Measurements from ENCODE around the gene MAP4K5.
A peak's percentile ranks its signal among the peaks of the same experiment; 100 is the strongest.
"Not testable (repeated sequence)": the region's sequence is repeated elsewhere in the genome, so short reads cannot be mapped to it uniquely, and the experiment has no call there.

Gene MAP4K5

DNA sequence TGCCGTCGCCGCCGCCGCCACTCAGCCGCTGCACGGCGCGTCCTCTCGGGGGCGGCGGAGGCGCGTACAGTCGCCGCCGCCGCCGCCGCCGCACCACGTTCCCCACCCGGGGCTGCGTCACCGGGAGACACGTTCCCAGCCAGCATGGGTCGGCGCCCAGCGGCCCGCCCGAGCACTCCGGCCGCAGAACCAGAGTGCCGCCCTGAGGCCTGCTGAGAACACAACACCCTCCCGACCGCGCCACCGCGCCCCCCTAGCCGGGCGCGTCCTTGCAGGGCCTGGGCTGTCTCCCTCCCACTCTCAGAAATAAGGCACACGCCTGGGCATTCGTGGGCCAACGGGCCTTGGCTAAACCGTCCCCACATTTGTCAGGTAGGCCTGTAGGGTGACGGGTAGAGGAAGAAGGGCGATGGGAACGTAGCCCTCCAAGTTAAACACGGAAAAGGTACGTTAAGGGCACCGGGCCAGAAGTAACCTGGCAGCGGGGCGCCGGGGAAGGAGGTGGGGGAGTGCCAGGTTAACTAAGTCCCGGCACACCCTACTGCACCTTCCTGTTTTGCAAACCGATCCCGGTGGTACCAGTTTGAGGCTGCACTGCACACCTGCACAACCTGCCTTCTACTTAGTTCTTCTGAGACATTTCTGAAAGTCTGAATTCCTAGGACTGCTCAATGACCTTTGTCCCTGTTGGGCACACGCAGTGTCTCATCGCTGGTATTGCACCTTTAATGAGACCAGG, at the start of gene MAP4K5:
MAP4K5 (minus strand) TSS at position 68 of the 739 bp plus-strand sequence. CDS start 520 bp downstream, outside the sequence.
- DNase-seq, result peak; percentile 57 to 78

DNA sequence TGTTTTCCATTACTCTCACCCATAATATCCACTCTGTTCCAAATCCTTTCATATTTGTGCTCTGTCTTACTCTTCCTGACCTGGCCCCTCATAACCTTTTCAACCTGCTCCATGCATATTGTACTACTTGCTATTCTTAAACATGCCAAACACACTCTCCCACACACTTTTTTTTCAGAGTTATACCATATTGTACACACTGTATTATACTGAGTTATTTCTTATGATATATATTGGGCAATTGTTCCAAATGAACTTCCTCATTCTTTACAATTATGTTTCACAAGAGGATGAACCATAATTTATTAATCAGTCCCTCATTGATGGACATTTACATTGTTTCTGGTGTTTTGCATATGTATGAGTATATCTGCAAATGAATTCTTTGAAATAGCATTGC, 46.1 kb upstream of the MAP4K5 start:
- no peak for DNase-seq

DNA sequence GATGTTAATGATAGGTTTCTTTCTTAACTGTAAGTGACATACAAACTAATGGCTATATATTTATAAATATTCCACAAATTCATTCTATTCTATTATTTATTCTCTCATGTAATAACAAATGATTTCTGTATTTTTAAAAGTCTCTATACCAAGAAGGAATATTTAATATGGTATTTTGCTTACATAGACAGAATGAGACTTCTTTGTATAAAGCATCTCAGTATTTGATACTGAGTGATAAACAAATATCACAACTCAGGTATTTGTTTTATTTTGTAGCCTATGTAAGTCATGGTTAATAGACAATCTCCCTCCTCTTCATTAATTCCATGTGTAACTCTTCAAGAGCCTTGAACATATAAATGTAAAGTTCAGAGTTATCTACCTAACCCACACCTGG, 45.6 kb upstream of the MAP4K5 start:
- DNase-seq, result no peak

DNA sequence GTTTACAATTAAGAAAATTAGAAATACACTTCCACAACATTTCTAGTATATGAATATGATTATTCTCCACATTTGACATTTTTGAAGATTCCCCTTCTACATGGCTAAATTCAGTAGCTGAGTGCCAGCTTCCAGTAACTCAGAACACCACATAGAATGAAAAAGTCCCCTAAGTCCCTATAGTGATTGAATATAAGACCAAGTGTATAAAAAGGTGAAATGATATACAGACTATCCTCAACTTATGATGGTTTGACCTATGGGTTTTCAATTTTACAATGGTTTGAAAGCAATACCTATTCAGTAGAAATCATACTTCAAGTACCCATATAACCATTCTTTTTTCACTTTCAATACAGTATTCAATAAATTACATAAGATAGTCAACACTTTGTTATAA, 43.4 kb upstream of the MAP4K5 start:
- DNase-seq, result no peak

DNA sequence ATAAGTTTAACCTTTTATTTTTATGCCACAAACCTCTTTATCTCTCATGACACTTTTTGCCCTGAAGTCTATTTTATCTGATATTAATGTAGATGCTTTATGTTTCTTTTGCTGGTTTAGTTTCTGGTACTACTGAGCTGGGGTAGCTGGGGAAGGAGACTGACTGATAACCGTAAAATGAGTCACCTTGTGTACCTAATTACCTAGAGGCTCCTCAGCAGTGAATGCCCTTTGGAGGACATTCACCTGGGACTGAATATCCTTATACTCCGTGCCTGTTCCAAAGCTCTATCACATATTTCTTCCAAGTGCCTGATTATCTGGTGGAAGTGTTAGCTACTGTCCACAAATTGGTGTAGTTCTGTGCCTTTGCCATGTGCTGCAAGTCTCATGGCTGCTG, 41.5 kb upstream of the MAP4K5 start:
- no peak for DNase-seq

DNA sequence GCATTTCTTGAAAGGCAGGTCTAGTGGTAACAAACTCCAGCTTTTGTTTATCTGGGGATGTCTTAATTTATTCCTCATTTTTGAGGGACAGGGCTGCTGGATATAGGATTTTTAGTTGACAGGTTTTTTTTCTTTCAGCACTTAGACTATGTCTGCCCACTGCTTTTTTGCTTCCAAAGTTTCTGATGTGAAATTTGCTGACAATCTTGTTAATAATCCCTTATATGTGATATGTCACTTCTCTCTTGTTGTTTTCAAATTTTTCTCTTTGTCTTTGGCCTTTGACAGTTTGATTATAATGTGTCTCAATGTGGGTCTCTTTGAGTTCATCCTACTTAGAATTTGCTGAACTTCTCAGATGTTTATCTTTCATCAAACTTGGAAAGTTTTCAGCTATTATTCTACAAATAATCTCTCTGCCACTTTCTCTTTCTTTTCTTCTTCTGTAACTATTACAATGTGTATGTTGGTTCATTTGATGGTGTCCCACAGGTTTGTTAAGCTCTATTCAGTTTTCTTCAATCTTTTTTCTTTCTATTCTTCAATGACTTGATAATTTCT, 37.4 kb upstream of the MAP4K5 start:
- DNase-seq, result no peak

DNA sequence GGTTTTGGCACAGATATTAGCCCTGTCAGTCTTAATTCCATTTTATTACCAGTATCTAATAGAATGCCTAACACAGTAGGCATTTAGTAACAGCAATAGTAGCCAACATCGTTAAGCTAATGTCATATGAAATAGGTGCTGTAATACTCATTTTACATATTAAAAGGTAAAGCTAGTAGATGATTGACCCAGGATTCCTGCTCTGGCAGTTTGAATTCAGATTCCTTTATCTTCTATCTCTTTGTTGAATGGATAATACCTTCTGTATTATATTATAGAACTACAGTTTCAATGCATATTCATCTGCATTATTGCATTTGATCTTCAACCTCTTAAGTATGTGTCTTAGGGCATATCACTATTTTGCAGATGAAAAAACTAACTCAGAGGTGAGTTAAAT, 30.5 kb upstream of the MAP4K5 start:
- DNase-seq, result no peak

DNA sequence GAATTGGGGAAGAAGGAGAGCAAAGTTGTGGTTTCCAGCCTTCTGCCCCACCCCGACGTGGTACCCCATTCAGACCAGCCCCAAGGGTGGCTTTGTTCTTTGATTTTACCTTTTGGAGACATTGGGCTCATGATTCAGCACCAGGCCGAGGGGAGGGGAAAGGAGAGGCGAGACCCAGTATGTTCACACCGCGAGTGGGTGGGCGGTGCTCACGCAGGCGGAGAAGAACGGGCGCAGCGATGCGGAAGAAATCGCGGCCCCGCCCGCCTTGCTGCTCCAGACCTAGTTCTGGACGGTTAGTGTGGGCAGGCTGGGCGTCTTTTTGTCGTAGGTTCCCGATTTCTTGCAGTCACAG, 28.5 kb upstream of the MAP4K5 start:
- no peak for DNase-seq

DNA sequence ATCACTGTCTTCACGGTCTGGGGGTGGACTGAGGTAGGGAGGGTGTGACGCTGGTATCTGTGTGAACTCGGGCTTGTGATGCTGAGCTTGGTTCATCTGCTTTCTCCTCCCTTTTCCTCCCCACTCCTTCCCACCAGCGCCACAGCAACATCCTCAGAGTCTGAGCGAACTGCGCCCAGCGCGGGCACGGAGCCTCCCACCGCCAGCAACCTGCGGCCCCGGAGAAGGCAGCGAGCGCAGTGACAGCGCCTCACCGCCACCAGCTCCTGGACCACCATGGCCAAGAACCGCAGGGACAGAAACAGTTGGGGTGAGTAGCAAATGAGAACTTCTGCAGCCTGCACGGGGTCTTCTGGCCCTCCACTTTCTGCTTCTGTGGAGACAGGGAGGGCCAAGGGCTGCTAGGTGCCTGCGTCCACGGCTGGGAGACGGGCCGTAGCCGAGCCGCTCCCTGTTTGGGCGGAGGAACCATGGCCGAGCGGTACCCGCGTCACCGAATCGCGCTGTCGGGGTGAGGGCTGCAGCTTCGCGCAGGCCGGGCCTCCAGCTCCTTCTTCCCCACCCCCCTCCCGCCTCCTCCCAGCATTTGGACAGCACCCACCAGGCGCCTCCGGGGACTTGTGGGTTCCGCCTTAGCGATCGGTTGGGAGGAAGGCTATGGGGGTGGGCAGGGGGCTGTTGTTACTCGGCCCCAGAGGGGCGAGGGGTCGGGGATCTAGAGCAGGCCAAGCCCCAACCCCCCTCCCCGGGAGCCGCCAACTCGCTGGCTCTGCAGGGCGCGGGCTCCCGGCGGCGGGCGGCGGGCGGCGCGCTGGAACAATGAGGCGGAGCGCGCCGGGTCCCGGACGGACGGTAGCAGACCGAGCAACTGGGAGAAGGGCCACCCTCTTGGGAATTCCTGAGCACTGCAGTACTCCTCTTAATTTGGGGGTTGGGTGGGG, 27.9 kb upstream of the MAP4K5 start, which contains the start of gene ATL1:
ATL1 (plus strand) TSS at position 156 of the 941 bp plus-strand sequence; CDS start at position 277, 121 bp downstream.
- DNase-seq, result no peak

DNA sequence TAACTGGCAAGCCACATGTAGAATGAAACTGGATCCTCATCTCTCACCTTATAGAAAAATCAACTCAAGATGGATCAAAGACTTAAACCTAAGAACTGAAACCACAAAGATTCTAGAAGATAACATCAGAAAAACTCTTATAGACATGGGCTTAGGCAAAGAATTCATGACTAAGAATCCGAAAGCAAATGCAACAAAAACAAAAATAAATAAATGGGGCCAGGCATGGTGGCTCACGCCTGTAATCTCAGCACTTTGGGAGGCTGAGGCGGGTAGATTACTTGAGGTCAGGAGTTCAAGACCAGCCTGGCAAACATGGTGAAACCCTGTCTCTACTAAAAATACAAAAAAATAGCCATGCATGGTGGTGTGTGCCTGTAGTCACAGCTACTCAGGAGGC, 20.4 kb upstream of the MAP4K5 start:
- DNase-seq, result not testable (repeated sequence)

DNA sequence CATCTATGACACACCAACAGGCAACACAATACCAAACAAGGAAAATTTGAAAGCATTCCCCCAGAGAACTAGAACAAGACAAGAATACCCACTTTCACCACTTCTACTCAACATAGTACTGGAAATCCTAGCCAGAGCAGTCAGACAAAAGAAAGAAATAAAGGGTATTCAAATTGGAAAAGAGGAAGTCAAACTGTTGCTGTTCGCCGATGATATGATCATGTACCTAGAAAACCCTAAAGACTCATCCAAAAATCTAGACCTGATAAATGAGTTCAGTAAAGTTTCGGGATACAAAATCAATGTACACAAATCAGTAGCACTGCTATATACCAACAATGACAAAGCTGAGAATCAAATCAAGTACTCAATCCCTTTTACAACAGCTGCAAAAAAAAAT, 19.5 kb upstream of the MAP4K5 start:
- no peak for DNase-seq

DNA sequence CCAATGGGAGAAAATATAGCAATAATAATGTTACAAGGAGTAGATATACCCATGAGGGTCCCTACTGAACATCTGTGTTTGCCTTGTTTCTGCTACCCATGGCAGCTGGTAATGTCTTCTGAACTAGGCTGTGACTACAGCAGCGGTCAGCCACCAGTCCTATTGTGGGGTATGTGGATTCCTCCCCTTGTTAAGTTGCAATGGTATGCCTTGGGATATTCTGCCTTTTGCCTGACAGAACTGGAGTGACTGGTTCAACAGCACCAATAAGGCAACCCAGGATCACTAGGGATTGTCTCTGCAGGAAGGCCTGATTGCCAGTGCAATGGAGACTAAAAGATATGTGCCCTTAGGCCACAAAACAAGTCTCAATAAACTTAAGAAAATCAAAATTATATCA, 17.9 kb upstream of the MAP4K5 start:
- DNase-seq, result no peak

DNA sequence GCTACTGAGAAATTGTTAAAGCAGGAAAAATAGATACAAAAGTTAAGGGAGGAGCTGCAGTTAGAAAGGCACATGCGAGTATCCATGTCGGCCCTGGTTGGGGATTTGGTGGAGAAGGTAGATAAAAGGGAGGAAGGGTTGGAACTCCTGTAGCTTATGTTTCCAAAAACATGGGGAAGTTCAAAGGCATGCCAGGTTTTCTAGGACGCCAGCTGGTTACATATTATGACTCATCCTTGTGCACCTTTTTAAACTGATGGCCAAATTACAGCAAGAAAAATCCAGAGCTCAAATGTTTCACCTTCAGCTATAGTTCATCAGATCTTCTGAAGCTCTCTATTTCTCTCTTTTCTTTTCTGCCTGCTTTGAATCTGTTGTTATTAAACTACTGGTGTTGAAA, 13.2 kb upstream of the MAP4K5 start:
- DNase-seq, result no peak

DNA sequence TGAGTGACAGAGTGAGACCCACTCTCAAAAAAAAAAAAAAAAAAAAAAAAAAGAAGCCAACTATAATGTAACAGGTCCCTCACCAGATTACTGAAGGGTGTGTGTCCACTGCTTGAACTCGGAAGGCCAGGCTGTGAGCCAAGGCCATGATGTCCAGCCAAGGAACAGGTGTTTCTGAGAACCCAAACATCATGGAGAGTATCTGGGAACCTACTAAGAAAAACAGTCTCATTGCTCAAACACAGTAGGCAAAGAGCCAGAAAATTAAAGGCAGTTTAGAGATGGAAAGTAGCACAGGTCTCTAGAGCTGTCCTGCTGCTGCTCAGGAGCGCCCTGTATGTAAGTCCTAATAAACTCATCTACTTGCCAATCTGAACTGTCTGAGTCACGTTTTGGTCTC, 12.5 kb upstream of the MAP4K5 start:
- DNase-seq, result no peak

DNA sequence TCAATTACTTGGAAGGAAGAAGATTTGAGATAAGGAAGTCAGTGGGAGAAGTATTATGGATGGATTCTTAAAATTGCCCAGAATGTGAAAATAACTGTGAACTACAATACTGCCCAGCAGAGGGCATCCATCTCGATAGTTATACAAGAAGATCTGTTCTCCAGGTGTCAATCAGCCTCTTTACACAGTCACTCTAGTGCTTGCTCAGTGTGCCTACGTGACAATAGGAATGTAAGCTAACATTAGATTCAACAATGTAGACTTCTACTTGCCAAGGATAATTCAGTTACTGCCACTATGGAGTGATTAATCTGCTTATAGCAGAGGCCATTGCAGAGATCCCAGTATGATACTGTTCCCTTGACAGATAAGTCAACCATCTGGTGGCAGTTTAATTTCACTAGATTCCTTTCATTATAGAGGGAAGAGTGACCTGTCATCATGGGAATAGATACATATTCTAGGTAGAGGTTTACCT, 10.6 kb upstream of the MAP4K5 start:
- peak; percentile 27 to 57 for DNase-seq

DNA sequence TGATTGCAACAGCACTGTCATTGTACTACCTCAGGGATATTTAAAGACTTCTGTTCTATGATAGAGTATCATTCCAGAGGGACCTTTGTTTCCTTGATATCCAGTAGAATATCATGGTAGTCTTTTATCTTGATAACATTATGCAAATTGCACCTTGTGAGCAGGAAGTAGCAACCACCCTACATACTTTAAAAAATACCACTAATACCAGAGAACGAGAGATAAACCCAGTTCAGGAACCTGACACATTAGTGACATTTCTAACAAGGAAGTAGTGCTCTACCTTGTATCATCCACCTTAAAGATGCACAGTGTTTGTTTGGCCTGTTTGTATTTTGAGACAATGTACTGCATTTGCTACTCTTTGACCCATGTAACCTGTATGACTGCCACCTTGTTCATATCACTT, 8.8 kb upstream of the MAP4K5 start:
- DNase-seq, result no peak

DNA sequence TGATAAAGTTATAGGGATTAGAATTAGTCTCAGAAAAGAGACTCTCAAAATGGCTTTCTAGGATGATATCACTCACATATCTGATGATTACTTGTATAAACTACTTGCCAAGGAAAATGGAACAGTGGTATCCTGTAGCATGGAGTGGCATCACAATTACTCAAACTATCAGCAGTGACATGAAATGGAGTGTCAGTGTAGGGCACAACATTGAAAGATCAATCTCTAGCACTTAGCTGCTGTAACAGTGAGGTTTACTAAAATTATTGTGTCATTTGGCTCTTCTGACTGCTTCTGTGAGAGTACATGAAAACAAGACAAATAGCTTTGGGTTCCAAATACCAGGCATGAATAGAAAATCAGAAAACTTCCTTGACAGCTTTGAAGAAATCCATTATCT, 6.7 kb upstream of the MAP4K5 start:
- no peak for DNase-seq

DNA sequence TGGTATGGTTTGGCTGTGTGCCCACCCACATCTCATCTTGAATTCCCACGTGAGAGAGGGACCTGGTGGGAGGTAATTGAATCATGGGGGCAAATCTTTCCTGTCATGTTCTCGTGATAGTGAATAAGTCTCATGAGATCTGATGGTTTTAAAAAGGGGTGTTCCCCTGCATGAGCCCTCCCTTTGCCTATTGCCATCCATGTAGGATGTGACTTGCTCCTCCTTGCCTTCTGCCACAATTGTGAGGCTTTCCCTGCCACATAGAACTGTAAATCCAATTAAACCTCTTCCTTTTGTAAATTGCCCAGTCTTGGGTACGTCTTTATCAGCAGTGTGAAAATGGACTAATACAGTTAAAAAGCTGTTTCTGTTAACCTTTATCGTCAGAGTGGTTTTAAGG, 5.7 kb upstream of the MAP4K5 start:
- not testable (repeated sequence) for DNase-seq

DNA sequence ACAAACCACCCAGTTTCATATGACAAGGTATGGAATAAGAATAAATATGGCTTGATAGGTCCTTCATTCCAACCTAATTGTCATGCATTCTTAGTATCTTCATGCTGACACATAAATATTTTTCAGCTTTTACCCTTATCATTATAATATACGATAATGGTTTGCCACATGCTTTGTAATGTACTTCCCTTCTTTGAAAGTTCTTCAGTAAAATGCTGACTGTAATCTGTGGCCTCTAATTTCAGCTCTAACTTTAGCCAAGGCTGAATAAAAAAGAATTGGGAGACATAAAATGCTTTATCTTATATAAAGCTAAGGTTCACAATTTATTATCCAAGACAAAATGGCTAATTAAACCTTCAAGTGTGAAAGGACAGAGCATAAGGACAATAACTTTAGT, 2.6 kb upstream of the MAP4K5 start:
- no peak for DNase-seq

DNA sequence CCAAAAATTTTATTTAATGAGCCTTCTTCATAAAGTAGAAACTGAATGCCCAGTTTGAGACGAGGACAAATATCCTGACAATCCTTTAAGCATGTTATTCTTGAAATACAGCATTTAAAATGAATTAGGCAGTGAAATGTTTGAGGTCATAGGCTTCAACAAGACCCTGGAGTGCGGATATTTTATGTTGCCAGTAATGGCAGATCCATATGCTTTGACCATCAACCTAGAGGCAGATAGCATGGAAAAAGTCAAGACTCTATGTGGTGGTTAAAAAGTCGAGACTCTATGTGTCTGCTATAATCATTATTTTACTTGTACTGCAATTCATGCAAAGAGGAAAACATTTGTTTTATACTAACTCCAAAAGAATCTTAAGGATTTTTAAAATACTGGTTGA, 2.0 kb upstream of the MAP4K5 start:
- no peak for DNase-seq

DNA sequence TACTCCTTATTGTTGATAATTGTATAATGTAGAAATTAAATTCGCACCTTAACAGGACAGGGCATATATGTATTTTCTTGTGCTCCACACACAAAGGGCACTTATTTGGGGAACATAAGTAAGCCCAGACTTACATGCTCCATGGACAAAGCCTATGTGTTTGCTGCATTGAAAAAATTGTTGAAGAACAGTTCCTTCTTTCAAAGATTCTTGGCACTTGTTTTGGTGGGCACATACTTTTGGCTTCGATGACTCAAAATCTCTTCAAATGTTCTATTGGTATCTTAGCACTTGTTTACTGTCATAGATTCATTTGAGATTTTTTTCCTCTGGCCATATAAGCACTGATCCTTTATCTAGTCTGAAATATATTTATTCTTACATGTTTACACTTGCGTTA, 1.4 kb upstream of the MAP4K5 start:
- DNase-seq, result no peak

DNA sequence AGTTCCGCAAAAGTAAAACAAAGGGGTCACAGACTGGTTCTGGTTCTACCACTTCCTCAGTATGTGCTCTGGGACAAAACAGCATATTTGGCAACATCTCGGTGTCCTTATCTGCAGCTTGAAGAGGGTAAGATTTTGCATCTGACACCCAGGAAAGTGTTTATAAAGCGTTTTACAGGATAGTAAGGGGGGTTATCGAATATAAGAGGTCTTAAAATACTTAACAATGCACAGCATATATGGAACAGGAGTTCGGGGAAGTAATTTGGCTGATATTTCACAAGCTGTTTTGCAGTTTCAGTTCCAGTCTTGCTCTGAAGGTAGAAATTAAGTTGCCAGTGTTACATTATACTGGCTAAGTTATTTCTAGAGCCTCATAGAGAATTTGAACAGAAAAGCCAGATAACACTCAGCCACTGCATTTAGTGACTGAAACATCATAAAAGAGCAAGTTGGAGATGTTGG, 904 bp upstream of the MAP4K5 start:
- no peak for DNase-seq
